ENCODE data around the gene TMEM94.

TMEM94 gene

GRCh38 chr17:75439287-75439686 is 17.1 kb upstream of the TMEM94 start:
- H3K36me3 ChIP-seq (replicated peaks; ENCODE audit: insufficient read depth, low read length): no peaks in the 10 kb centered on the region
- H3K4me3 ChIP-seq (ENCODE audit: low read length): no peak overlapping the region
- no peaks in the 10 kb centered on the region for H3K9me2 ChIP-seq (replicated peaks; ENCODE audit: insufficient read depth, low read length)
- no peaks in the 10 kb centered on the region for H3K79me2 ChIP-seq (ENCODE audit: low read length)
- DNase-seq: no peak
- no peak overlapping the region for H3K4me2 ChIP-seq (ENCODE audit: low read depth, low read length)
- H3K9ac ChIP-seq (ENCODE audit: low read length): no peak overlapping the region
- H2AFZ ChIP-seq (ENCODE audit: low read length): no peak overlapping the region
- H3K27me3 ChIP-seq (replicated peaks; ENCODE audit: insufficient read depth, low read length): no peaks in the 10 kb centered on the region
- H3K9me3 ChIP-seq (replicated peaks; ENCODE audit: insufficient read depth, low read length): no peaks in the 10 kb centered on the region
- H3F3A ChIP-seq (ENCODE audit: insufficient read depth, low read length): no peaks in the 10 kb centered on the region
- no peak overlapping the region for H3K27ac ChIP-seq (ENCODE audit: low read length)
- no peak for TF ChIP-seq EZH2phosphoT487 (IDR thresholded peaks at IDR 0.05; ENCODE audit: low read length)
- TF ChIP-seq, protein P1, sequence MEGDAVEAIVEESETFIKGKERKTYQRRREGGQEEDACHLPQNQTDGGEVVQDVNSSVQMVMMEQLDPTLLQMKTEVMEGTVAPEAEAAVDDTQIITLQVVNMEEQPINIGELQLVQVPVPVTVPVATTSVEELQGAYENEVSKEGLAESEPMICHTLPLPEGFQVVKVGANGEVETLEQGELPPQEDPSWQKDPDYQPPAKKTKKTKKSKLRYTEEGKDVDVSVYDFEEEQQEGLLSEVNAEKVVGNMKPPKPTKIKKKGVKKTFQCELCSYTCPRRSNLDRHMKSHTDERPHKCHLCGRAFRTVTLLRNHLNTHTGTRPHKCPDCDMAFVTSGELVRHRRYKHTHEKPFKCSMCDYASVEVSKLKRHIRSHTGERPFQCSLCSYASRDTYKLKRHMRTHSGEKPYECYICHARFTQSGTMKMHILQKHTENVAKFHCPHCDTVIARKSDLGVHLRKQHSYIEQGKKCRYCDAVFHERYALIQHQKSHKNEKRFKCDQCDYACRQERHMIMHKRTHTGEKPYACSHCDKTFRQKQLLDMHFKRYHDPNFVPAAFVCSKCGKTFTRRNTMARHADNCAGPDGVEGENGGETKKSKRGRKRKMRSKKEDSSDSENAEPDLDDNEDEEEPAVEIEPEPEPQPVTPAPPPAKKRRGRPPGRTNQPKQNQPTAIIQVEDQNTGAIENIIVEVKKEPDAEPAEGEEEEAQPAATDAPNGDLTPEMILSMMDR (IDR thresholded peaks at IDR 0.05; ENCODE audit: low read length): no peak
- TF ChIP-seq EZH2 (optimal IDR thresholded peaks at IDR 0.05; ENCODE audit: low read depth, low read length): no peak
- no peaks in the 10 kb centered on the region for H4K20me1 ChIP-seq (ENCODE audit: insufficient read depth, low read length)
- no peaks in the 10 kb centered on the region for H3K4me1 ChIP-seq (ENCODE audit: low read length)

GRCh38 chr17:75440738-75441448 is 15.5 kb upstream of the TMEM94 start:
- DNase-seq: no peak
- no peaks in the 10 kb centered on the region for H3F3A ChIP-seq (ENCODE audit: insufficient read depth, low read length)
- H3K4me1 ChIP-seq (ENCODE audit: low read length): no peaks in the 10 kb centered on the region
- no peaks in the 10 kb centered on the region for H4K20me1 ChIP-seq (ENCODE audit: insufficient read depth, low read length)
- H3K9ac ChIP-seq (ENCODE audit: low read length): no peak overlapping the region
- H3K9me3 ChIP-seq (replicated peaks; ENCODE audit: insufficient read depth, low read length): no peaks in the 10 kb centered on the region
- H3K4me3 ChIP-seq (ENCODE audit: low read length): no peak overlapping the region
- H3K27ac ChIP-seq (ENCODE audit: low read length): no peak overlapping the region
- no peak overlapping the region for H2AFZ ChIP-seq (ENCODE audit: low read length)
- no peak overlapping the region for H3K4me2 ChIP-seq (ENCODE audit: low read depth, low read length)
- H3K9me2 ChIP-seq (replicated peaks; ENCODE audit: insufficient read depth, low read length): no peaks in the 10 kb centered on the region
- no peaks in the 10 kb centered on the region for H3K36me3 ChIP-seq (replicated peaks; ENCODE audit: insufficient read depth, low read length)
- TF ChIP-seq, protein P1 (IDR thresholded peaks at IDR 0.05; ENCODE audit: low read length): no peak
- TF ChIP-seq EZH2phosphoT487 (IDR thresholded peaks at IDR 0.05; ENCODE audit: low read length) (no peak), EZH2 (optimal IDR thresholded peaks at IDR 0.05; ENCODE audit: low read depth, low read length) (no peak)
- H3K27me3 ChIP-seq (replicated peaks; ENCODE audit: insufficient read depth, low read length): no peaks in the 10 kb centered on the region
- H3K79me2 ChIP-seq (ENCODE audit: low read length): no peaks in the 10 kb centered on the region

DNA sequence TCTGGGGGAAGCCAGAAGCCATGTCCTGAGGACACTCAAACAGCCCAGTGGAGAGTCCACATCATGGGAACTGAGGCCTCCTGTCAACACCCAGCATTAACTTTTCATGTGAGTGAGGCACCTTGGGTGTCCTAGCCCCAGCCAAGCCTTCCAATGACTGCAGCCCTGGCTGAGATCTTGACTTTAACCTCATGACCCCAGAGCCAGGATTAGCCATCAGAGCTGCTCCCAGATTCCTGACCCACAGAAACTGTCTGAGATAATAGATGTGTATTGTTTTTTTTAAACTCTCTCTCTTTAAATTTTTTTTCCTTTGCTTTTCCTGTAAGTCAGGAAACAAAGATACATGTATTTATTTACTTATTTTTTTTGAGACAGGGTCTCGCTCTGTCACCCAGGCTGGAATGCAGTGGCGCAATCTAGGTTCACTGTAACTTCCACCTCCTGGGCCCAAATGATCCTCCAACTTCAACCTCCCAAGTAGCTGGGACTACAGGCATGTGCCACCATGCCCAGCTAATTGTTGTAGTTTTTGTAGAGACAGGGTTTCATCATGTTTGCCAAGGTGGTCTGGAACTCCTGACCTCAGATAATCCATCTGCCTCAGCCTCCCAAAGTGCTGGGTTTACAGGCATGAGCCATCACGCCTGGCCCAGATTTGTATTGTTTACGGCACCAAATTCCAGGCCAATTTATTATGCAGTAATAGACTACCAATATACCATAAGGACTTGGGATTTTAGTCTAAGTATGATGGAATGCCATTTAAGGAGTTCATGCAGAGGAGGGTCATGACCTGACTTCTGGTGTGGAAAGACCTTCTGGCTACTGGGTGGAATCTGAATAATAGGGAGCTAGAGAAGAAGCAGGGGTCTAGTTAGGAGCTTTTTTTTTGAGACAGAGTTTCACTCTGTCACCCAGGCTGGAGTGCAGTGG is 14.0 kb upstream of the TMEM94 start:
- Histone ChIP-seq H4K20me1 (ENCODE audit: insufficient read depth, low read length) (no peaks in the 10 kb centered on the region), H3K9me2 (replicated peaks; ENCODE audit: insufficient read depth, low read length) (no peaks in the 10 kb centered on the region), H3K4me1 (ENCODE audit: low read length) (no peaks in the 10 kb centered on the region), H3F3A (ENCODE audit: insufficient read depth, low read length) (no peaks in the 10 kb centered on the region), H3K9ac (ENCODE audit: low read length) (no peak overlapping the region), H3K4me2 (ENCODE audit: low read depth, low read length) (no peak overlapping the region), H3K27me3 (replicated peaks; ENCODE audit: insufficient read depth, low read length) (no peaks in the 10 kb centered on the region), H3K79me2 (ENCODE audit: low read length) (no peaks in the 10 kb centered on the region), H3K9me3 (replicated peaks; ENCODE audit: insufficient read depth, low read length) (no peaks in the 10 kb centered on the region), H2AFZ (ENCODE audit: low read length) (no peak overlapping the region), H3K36me3 (replicated peaks; ENCODE audit: insufficient read depth, low read length) (no peaks in the 10 kb centered on the region), H3K4me3 (ENCODE audit: low read length) (no peak overlapping the region), H3K27ac (ENCODE audit: low read length) (no peak overlapping the region)
- TF ChIP-seq EZH2phosphoT487 (IDR thresholded peaks at IDR 0.05; ENCODE audit: low read length): no peak
- TF ChIP-seq, protein P1 (IDR thresholded peaks at IDR 0.05; ENCODE audit: low read length): no peak
- no peak for TF ChIP-seq EZH2 (optimal IDR thresholded peaks at IDR 0.05; ENCODE audit: low read depth, low read length)
- no peak for DNase-seq

Measured in MM.1S (cell line).